NCI-H146 treated with DMSO at 0.1 percent for 48 hours (cell line): ENCODE measurements around the gene MFRP.

Experiments
- DNase-seq: peaks from one replicate; lab custom pipeline; 2025; ENCODE audit not compliant: unreplicated experiment; lab: John Stamatoyannopoulos, UW

MFRP gene

DNA sequence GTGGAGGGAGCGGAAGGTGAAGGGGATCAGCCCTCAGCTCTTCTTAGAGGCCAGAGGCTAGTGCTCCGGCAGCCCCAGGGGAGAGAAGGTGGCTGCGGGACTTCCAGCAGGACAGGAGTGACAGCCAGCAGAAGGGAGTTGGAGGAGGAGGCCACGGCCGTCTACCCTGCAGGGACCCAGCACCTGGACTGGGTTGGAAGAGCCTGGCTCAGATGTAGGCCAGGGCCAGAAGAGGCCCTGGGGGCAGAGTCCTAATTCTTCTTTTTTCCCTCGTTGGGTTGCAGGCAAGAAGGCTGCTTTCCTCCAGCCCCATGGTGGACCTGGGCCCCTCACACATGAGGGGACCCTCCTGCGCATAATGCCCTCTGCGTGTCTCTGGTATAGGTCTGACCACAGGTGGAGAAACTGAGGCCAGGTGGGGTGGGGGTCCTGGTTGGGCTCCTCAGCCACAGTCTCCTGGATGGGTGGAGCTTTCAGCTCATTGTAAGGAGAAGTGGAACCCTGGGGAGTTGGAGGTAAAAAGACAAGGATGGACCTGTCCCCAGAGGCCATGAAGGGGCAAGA lies 27.3 kb downstream of the MFRP start:
- no peak for DNase-seq

DNA sequence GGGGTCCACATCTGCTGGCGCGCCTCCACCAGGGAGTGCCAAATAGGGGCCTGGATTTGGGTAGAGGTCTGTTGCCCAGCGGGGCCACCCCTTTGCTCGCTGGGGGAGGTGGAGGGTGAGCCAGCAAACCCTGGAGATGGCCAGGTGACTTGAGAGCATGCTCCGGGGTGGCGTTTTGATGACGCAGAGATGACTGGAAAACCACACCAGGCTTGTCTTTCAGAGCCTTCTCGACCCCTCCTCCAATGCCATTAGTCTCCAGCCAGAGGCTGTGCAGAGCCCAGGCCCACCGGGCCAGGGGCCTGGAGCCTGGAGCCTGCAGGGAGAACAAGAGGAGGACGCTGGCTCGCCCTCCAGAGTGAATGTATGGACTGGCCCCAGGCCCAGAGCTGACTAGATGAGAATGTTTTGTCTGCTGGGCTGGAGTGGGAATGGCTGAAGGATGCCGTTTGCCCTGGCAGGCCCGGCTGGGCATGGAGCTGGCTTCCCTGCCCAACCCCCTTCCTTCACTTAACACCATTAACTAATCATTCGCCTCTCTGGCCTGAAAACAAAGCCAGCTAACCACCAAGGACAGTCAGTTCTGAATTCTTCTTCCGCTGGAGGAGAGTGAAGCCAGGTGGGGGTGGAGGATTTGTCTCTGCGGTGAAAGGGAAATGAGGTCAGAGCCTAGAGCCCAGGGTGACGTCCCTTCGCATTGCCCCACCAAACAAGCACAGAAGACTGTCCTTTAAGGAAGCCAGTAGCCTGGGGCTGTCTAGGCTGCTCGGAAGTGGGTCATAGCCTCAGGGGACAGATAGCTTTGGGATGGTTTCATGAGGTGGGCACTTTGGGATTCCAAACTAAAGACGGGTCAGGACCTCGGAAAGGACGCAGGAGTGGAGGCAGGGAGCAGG lies 28.0 kb downstream of the MFRP start:
- no peak for DNase-seq

GRCh38 chr11:119317592-119318239 lies 28.8 kb downstream of the MFRP start:
- DNase-seq = no peak

DNA sequence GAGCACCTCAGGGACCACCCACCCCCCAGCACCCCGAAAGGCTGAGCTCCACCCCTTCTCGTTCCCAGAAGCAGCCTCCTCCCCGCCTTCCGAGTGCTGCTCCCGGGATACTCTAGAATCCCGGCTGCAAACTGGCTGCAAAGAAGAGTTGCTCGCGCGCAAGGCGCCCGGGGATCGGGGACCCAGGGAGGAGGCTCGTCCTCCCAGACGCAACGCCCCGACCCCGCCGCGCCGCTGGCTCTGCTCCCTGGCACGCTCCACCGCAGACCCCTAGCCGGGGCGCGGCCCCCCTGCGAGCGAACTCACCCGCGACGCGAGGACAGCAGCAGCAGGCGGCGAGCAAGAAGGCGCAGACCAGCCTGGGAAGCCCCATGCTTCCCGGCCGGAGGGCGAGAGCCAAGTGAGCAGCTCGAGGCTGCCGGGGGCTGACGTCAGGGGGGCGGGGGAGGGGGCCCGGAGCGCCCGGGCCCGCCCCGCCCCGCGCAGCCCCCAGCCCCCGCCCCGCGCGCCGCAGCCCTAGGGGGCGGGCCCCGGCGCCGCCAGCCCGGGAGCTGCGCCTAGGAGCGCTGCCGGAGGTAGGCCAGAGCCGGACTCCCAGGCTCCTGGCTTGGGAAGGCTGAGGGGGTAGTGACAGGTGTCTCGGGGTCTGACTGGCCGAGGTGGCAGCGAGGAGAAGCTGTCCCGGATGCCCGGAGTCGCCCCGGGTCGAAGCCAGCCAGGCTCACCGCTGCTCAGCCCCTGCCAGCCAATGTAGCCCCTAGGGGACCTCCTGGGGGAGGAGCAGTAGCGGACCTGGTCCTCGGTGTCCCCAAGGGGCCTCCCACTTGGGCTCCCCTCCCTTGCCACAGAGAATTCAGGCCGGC lies 29.5 kb downstream of the MFRP start, which contains the start of gene MCAM:
Gene MCAM, minus strand, starts transcription at position 402 of the 863 bp plus-strand sequence. Its CDS starts 29 bp downstream, at position 373.
- peak; percentile 45 for DNase-seq

DNA sequence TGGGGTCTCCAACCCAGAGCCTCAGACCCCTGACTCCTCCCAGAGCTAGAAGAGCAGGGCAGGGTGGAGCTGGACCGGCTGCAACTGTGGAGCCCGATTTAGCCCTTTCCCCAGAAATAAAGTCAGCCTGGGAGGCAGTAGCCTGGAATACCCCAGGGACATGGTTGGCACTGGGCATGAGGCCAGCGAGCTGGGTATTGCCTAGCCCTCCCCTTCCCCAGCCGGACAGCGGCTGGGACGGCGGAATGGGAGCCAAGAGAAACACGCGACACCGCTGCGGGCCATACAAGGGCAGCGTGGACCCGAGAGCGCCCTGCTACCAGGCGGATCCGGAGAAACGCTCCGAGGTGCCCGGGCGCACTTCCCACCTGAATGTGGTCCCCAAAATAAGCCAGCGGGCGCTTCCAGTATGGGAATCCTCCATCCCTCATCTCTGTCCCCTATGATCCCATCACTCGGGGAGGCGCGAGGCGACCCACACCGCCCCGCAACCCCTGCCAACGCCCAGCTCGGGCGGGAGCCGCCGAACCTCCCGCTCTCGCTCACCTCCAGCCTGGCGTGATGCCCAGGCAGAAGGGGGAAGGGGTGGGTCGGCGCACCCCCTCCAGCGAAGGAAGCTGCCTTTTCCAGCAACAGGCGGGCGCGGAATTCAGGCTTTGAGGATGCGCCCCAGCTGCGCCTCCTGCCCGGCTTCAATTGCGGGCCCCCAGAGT lies 30.3 kb downstream of the MFRP start:
- no peak for DNase-seq

GRCh38 chr11:119315131-119316015 lies 31.1 kb downstream of the MFRP start:
- peak; percentile 15 for DNase-seq

DNA sequence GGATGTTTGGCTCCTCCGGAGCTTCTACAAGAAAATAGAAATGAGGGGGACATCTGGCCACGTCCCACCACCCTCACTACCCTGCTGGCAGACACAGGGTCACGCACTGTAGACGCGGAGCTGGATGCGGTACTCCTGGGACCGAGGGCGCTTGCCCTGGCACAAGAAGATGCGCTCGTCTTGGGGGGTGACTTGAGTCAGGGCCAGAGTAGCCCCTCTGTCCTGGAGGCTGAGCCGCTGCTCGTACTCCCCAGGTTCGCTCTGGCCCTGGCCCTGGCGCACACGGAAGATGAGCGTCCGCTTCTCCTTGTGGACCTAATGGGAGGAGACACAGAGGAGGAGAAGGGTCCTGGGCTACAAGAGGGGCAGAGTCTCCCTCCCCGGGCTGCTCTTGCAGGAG lies 31.8 kb downstream of the MFRP start:
- no peak for DNase-seq

DNA sequence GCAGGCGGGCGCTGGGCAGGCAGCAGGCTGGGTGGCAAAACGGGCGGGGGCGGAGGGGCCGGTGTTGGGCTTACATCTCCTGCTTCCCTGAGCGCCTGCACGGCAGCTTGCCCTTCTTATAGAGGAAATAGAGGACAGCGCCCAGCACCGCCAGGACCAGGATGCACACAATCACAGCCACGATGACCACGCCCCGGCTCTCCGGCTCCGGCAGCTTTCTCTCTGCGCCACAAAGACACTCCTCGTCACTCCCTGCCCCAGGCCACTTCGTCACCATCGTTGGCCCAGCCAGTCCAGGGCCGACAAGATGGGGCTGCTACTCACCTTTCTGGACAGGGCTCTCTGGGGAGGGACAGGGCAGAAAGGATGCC lies 35.8 kb downstream of the MFRP start:
- DNase-seq = no peak

DNA sequence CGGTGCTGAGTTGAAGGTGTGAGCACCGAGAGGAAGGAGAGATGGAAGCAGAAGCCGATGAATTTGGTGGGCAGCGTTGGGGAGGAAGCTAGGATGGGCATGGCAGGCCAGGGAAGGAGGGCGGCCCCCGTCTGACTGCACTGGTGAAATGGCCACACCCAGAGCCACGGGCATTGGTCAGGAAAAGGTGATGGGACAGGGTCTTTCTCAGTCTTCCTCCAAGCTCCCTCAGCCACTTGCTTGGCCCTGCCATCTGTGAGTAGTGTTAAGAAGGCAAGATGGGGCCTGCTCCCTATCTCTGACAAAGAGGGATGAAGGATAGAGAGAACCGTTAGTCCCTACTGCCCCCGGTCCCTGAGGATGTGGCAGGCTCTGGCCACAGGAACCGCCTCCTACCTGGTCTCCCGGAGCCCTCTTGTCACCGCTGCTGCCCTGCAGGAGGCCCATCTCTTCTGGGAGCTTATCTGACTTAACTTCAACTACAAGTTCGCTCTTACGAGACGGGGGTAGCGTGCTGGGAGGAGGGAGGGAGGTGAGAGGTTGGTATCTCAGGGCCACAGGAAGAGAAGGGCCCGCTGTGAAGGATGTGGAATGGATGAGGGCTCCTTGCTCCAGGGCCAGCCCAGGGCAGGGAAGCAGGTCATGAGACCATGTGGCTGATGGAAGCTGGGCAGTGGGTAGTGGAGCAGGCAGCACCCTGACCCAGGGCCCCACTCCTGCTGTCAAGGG lies 36.4 kb downstream of the MFRP start:
- DNase-seq = no peak

DNA sequence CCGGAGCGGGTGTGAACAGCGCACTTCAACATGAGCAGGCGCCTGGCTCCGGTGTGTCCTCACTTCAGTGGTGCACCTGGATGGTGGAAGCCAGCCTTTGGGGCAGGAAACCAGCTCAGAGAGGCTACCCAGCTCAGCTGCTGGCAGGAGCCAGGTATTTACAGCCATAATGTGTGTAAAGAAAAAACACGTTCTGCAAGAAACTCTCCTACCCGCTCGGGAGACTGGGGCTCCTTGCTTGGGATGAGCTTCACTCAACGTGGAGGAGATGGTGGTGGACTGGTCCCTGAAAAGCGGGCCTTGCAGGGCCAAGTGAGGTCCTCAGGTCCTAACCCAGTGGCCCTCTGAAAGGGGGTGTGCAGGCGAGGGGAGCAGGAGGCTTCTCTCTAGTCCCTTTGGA lies 37.1 kb downstream of the MFRP start:
- DNase-seq = no peak

- no peak for DNase-seq
Observed at GRCh38 chr11:119307974-119308373, 38.5 kb downstream of the MFRP start.

DNA sequence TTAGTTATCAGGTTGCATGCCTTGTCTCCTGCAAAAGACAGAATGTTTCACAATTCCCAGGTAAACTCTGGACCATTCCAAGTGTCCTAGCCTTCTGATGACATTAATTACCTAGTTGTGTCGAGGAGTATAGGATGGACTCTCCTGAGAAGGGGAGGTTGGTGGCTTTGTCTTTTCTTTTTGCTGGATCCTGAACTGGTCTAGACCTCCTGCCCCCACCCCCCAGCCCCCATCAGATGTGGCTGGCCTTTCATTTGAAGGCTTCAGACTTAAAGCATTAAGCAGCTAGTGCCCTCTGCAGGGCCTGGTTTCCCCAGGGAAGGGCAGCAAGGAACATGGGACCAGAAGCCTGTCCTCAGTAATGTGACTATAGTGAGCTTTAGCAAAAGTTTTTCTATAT lies 39.3 kb downstream of the MFRP start:
- no peak for DNase-seq

- DNase-seq = no peak
Observed at GRCh38 chr11:119306373-119306890, 40.1 kb downstream of the MFRP start.

DNA sequence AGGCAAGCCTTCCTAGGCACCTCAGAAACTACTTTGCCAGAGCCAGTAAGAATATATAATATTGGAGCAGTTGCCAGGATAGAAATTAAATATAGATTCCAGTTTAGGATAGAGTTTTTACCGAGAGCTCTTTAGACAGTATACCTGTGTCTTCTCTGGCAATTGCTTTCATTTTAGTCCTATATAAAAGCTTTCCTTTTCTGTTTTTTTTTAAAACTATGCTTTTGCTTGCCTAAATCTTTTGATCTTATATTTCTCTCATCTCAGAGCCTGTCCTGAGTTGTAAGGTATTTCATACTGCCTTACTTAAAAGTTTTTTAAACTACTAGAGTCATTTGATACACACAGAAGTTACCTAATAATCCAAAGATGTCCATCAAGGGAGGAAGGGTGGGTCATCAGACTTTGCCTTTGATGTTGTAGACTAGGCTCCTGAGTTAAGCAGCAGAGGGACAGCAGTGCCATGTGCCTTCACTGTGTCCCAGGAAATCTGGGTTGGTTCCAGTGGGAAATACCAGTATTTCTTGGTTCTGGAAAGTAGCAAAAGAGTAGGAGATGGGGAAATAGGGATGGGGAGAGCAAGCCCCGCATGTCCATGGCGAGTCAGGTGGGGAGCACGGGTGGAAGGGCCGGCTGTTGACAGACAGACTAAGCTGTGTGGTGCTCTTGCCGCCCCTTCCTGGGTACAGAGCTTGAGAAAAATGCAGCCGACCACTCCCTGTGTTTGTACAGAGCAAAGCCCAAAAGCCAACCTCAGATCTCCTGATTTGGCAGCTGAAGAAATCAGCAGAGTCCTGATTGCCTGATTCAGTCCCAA lies 40.7 kb downstream of the MFRP start:
- no peak for DNase-seq

- no peak for DNase-seq
Observed at GRCh38 chr11:119303227-119303718, 43.2 kb downstream of the MFRP start.

- DNase-seq = no peak
Observed at GRCh38 chr11:119300198-119300964, 46.1 kb downstream of the MFRP start.

- DNase-seq = no peak
Observed at GRCh38 chr11:119299416-119299815, 47.1 kb downstream of the MFRP start.
